GM20431 (cell line): ENCODE measurements around the gene SCN4A.

ENCODE experiments used
- in situ Hi-C: fragments of 300-500 bp; cut with MseI, MboI; formaldehyde crosslinking; loops from one replicate; pipeline ENCODE4 v1.15.0; 2020; ENCODE audit warnings: low sequenced_read_pairs; ENCODE audit not compliant: unreplicated experiment

Gene SCN4A

GRCh38 chr17:63941751-63942150 is 31.0 kb downstream of the SCN4A start:
- in situ Hi-C loops, result no loop called here

GRCh38 chr17:63941162-63941561 is 31.6 kb downstream of the SCN4A start:
- in situ Hi-C loops, result no loop called here

GRCh38 chr17:63940584-63940983 is 32.1 kb downstream of the SCN4A start:
- in situ Hi-C loops, result no loop called here

GRCh38 chr17:63939884-63940283 is 32.8 kb downstream of the SCN4A start:
- in situ Hi-C loops, result no loop called here

GRCh38 chr17:63939401-63939800 is 33.3 kb downstream of the SCN4A start:
- in situ Hi-C loops, result no loop called here

- in situ Hi-C loops, result no loop called here
These were observed 34.8 kb downstream of the SCN4A start for GRCh38 chr17:63937920-63938319.

- in situ Hi-C loops, result no loop called here
These were observed 35.4 kb downstream of the SCN4A start for GRCh38 chr17:63937319-63937718.

- in situ Hi-C loops, result no loop called here
These were observed 38.3 kb downstream of the SCN4A start for GRCh38 chr17:63934183-63935112.

- in situ Hi-C loops, result no loop called here
These were observed 39.1 kb downstream of the SCN4A start for GRCh38 chr17:63933598-63933997.

GRCh38 chr17:63932721-63933120 is 40.0 kb downstream of the SCN4A start:
- in situ Hi-C loops, result no loop called here

- in situ Hi-C loops, result no loop called here
These were observed 40.6 kb downstream of the SCN4A start, which contains the start of gene CD79B for GRCh38 chr17:63931981-63932561. TSS of gene CD79B (minus strand) at chr17:63932331. CDS start at chr17:63932261, 70 bp downstream.

GRCh38 chr17:63930951-63931575 is 41.7 kb downstream of the SCN4A start:
- in situ Hi-C loops, result no loop called here

GRCh38 chr17:63929860-63930766 is 42.6 kb downstream of the SCN4A start:
- in situ Hi-C loops, result no loop called here

GRCh38 chr17:63928966-63929695 is 43.6 kb downstream of the SCN4A start:
- in situ Hi-C loops, result no loop called here

- in situ Hi-C loops, result no loop called here
These were observed 44.5 kb downstream of the SCN4A start for GRCh38 chr17:63928172-63928666.

- in situ Hi-C loops, result no loop called here
These were observed 45.1 kb downstream of the SCN4A start for GRCh38 chr17:63927464-63928171.

- in situ Hi-C loops, result no loop called here
These were observed 46.6 kb downstream of the SCN4A start for GRCh38 chr17:63926164-63926563.

GRCh38 chr17:63925615-63926014 is 47.1 kb downstream of the SCN4A start:
- in situ Hi-C loops, result no loop called here
